ENCODE data around the gene KRT6C. TPM values are rescaled to one million over a fixed set of nuclear protein-coding genes. Genes with fewer than 3 reads are reported as not detected.
"Not testable (repeated sequence)": the region's sequence is repeated elsewhere in the genome, so short reads cannot be mapped to it uniquely, and the experiment has no call there.

KRT6C gene
- total RNA-seq, 1 donor from 2014 or later: not detected

DNA sequence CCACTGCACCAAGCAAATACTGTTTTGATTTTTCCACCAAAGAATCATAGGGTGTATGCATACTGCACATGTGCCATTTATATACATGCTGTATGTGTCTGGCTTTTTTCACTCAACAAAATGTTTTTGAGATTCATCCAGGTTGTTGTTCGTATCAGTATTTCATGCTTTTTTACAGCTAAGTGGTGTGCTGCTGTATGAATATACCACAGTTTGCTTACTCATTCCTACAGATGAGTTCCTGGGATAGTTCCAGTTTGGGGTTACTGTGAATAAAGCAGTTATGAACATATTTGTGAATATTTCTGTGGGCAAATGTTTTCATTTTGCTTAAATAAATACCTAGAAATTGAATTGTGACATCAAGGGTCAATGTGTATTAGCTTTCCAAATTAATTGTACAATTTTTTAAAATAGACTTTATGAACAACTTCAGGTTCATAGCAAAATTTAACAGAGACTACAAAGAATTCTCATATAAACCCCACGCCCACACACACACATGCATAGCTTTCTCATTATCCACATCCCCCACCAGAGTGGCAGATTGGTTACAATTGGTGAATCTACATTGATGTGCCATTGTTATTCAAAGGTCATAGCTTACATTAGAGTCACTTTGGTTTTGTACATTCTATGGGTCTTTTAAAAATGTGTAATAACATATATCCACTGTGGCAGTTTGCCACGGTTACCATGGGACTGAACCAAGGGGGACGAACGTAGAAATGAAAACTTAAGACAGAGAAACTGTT, 26.4 kb upstream of the KRT6C start:
- no peak for DNase-seq

DNA sequence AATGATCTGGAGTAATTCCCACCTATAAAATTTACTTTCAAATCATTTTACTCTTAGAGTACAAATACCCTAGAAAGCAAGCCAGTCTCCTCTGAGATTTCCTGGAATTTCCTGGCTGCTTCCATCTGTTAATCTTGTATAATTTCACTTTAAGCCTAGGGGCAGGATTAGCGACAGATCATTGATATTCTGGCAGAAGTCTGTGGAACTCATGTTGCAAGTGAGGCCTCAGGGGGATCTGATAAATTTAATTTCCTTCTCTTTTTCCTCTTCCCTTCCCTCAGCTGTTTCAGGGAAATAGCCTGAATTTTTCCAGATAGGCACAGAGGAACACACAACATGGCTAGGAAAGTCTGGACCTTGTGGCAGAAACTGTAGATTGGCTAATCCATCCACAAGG, 25.3 kb upstream of the KRT6C start:
- no peak for DNase-seq

DNA sequence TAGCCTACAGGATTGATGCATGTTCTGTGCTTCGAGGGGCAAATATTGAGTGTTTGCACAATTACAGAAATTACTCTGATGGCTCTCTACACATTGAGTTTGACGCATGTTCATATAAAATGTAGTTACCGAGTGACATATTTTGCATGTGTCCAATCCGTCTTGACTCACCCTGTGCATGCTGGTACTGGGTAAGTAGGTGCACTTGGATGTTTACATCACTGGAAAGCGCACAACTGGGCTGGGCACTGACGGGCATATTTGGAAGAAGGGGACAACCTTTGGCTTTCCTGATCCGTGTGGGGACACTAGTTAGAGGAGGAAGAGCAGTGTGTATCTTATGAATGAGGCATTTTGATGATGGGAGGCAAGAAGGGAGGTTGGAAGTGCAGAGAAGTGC, 24.4 kb upstream of the KRT6C start:
- DNase-seq: no peak

GRCh38 chr12:52496590-52497071, 23.0 kb upstream of the KRT6C start:
- no peak for DNase-seq

DNA sequence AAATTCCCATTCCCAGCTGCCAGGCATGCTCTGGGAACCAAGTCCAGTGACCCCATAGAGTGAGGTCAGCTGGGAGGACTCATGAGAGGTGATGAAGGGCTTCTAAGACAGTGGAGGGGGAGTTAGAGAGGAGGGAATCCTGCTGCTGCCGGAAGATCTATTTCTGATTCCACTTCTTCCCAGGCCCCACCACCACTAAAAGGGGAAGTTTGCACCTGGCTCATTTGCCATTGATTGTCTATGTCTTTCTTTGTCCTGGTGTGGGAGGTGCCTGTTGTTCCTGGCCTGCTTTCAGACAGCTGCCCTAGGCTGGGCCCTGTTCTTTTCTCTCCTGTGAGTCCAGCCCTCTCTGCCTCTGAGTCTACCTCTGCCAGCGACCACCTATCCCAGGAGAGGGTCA, 22.4 kb upstream of the KRT6C start:
- no peak for DNase-seq

GRCh38 chr12:52495389-52495788, 21.8 kb upstream of the KRT6C start:
- DNase-seq: no peak

- no peak for DNase-seq
Observed at GRCh38 chr12:52494518-52494917, 20.9 kb upstream of the KRT6C start.

DNA sequence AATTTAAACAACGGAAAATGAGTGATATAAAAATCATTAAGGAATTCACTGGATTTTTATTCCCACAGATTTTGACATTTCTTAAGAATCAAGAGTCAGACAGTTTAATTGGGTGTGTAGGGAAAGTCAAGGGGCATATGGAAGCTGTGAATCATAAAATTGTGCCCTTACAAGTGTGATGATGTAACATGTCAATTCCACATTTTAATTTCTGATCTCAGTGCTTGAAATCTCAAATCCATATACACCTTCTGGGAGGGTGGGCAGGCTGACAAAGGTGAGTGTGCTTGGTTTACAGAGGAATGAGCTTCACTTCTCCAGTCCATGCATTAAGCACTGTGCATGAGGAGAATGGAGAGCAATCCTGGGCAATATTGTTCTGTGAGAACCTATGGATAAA, 20.5 kb upstream of the KRT6C start:
- no peak for DNase-seq

- DNase-seq: no peak
Observed at GRCh38 chr12:52493172-52493571, 19.6 kb upstream of the KRT6C start, which contains the start of gene KRT6A. KRT6A (minus strand) TSS chr12:52493257; CDS start chr12:52493188, 69 bp downstream.

GRCh38 chr12:52492405-52492804, 18.8 kb upstream of the KRT6C start:
- DNase-seq: not testable (repeated sequence)

DNA sequence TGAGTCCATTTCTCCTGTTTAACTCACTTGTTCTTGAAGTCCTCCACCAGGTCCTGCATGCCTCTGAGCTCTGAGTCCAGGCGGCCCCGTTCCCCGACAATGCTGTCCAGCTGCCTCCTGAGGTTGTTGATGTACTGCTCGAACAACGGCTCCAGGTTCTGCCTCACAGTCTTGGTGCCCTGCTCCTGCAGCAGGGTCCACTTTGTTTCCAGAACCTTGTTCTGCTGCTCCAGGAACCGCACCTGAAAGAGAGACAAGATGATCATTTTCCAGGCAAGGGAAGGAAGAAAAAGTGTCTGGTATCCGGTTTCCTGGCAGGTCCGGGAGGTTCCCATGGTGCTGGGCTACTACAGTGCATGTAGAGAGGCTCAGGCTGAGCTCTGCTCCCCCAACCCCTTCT, 17.9 kb upstream of the KRT6C start:
- not testable (repeated sequence) for DNase-seq

DNA sequence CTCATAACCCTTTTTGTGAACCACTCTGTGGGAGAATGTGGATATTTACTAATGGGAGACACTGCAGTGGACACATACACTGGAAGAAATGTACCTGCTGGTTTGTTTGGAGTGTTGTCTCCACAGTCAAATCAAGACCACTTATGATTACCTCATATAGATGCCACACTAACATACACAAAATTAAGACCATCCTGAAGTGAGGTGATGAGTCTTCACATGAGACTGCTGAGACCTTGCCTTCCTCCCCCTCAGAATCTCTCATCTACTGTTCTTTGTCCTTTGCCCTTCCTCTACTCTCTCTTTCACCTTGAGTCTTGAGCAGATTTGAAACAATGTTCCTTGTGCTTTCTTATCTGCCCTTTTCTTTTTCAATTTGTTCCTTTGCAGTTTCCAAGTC, 15.1 kb upstream of the KRT6C start:
- DNase-seq: no peak

DNA sequence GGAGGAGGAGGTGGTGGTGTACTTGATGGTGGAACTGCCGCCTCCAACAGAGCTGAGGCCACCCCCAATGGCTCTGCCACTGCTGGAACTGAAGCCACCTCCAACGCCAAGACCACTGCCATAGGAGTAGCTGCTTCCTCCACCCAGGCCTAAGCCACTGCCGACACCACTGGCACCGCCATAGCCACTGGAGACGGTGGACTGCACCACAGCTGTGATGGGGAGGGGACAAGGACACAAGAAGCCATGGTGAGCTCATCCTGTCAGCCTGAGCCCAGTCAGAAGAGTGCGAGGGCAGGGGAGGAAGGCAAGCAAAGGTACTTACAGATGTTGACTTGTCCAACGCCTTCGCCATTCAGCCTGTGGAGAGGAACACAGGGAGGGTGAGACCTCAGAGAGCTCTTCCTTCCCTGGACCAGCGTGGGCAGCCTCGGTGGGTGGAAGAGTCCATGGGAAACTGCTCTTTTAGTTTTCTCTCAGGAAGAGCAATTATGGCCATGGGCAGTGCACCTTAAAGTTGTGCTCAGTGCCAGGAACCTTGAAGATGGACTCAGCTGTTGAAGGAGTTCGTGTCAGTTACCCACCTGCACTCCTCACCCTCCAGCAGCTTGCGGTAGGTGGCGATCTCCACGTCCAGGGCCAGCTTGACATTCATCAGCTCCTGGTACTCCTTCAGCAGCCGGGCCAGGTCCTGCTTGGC, 14.3 kb upstream of the KRT6C start:
- not testable (repeated sequence) for DNase-seq

GRCh38 chr12:52487211-52487610, 13.6 kb upstream of the KRT6C start:
- DNase-seq: no peak

DNA sequence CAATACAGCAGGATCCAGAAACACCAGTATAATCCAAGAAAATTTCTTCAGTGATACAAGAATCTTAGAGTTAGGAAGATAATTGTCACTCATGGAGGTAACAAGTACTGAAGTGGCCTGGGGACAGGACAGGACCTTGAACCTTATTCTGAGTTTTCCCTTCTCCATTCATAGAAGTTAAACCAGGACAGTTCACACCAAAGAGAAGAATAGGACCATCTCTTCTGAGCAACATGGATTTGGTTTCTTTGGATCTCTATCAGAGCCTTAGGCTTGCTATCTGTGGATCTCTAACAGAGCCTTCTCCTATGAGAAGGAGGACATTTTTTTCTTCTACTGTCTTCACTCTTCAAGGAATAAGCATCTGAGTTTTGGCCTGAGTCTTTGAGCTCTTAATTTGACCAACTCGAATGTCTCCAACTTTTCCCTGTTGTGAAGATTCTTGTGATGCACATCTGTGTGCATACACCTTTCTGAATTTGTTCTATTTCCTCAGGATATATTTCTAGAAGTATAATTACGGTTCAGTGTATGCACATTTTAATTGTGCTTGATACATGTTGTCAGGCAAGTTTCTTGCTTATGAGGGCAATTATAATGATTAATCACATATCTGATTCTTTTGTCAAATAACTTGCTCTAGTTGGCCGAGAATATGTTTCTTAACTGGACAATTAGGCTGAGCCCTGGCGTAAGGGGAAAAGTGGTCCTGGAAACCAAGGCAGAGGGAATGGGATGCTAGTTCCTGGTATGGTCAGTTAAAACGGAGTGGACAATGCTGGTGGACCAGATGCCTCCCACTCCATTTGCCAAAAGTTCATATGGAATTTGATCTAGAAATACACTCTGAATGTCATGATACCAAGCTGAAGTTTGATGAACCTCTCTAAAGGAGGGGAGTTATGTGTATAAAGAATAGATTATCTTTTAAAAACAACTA, 12.8 kb upstream of the KRT6C start:
- DNase-seq: no peak

DNA sequence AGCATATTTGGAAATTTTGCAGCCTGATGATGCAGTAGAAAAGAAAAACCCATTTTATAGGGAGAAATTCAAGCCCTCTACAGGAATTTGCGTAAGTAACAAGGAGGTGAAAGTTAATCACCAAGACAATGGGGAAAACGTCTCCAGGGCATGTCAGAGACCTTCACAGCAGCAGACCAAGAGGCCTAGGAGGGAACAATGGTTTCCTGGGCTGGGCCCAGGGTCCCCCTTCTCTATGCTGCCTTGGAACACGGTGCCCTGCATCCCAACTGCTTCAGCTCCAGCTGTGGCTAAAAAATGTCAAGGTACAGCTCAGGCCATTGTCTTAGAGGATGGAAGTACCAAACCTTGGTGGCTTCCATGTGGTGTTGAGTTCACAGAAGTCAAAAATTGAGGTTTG, 6.5 kb upstream of the KRT6C start:
- no peak for DNase-seq

DNA sequence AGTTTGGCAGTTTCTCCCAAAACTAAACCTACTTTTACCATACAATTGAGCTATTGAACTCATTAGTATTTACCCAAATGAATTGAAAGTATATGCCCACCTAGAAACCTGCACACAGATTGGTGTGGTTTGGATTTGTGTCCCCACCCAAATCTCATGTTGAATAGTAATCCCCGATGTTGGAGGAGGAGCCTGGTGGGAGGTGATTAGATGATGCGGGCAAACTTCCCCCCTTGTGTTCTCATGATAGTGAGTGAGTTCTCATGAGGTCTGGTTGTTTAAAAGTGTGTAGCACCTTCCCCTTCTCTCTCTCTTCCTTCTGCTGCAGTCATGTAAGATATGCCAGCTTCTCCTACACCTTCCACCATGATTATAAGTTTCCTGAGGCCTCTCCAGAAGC, 4.0 kb upstream of the KRT6C start:
- no peak for DNase-seq

GRCh38 chr12:52474212-52474611, 607 bp upstream of the KRT6C start:
- no peak for DNase-seq

- DNase-seq: no peak
Observed at GRCh38 chr12:52469853-52470252, 3.8 kb downstream of the KRT6C start.

DNA sequence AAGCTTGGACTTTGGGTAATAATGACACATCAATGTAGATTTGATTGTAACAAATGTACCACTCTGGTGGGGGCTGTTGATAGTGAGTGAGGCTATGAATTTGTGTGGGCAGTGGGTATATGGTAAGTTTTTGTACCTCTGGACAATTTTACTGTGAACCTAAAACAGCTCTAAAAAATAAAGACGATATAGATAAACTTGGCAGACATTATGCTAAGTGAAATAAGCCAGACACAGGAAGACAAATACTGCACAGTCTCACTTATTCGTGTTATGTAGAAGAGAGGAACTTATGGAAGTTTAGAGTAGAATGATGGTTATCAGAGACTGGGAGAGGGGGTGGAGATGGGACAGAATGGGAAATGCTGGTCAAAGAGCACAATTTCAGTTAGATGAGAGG, 8.7 kb downstream of the KRT6C start:
- no peak for DNase-seq

GRCh38 chr12:52461693-52462092, 11.9 kb downstream of the KRT6C start:
- DNase-seq: no peak

- DNase-seq: no peak
Observed at GRCh38 chr12:52458861-52459260, 14.7 kb downstream of the KRT6C start.

- no peak for DNase-seq
Observed at GRCh38 chr12:52455821-52456220, 17.8 kb downstream of the KRT6C start.

Measured in dermis blood vessel endothelial cell (primary cell).